GM12878 (cell line): ENCODE results near the gene GADL1. TPM values are rescaled to one million over a fixed set of nuclear protein-coding genes. Genes with fewer than 3 reads are reported as not detected.

Experiments
- ATAC-seq: fragments of 200-7000 bp; cut with Tn5 transposase; 3 replicates; pipeline ENCODE4 v1.9.1; 2020; ENCODE audit warnings: mild to moderate bottlenecking, moderate library complexity
- BruUV-seq: library from RNA; stranded (reverse); fragments of 400-500 nt; replicated peaks from 2 replicates; lab custom pipeline; 2021; lab: Mats Ljungman, UMichigan
- CTCF ChIA-PET: fragments of 300-600 bp; sonication (Branson Sonifier 250); formaldehyde crosslinking; extraction: SDS; loops from one replicate; lab custom pipeline; 2021; ENCODE audit warnings: inconsistent platforms; lab: Yijun Ruan, JAX
- POLR2A ChIA-PET: fragments of 350-600 bp; formaldehyde crosslinking; extraction: SDS; loops from one replicate; lab custom pipeline; 2021; ENCODE audit warnings: inconsistent platforms; lab: Charles Lee
- RAD21 ChIA-PET: fragments of 300-600 bp; sonication (Branson Sonifier 250); formaldehyde crosslinking; loops from one replicate; lab custom pipeline; 2023; ENCODE audit warnings: antibody characterized with exemption; ENCODE audit not compliant: unreplicated experiment; lab: Charles Lee
- SMC1A ChIA-PET: fragments of 300-600 bp; sonication (Branson Sonifier 250); formaldehyde crosslinking; loops from one replicate; lab custom pipeline; 2023; ENCODE audit not compliant: unreplicated experiment, uncharacterized antibody; lab: Charles Lee
- DNase-seq: peaks from one replicate; pipeline ENCODE4 v3.0.0-alpha.2; 2011; ENCODE audit warnings: low read depth, low spot score
- FAIRE-seq: peaks from 3 replicates; lab custom pipeline; 2011; peaks lifted over from hg19 to GRCh38; lab: Jason Lieb, UNC
- H2AFZ ChIP-seq: 2 replicates; pipeline ENCODE4 v1.6.0; 2011; ENCODE audit warnings: low read depth, low read length, control low read depth; ENCODE audit not compliant: control insufficient read depth
- H3K27ac ChIP-seq: 2 replicates; pipeline ENCODE4 v1.5.1; 2011; ENCODE audit warnings: control low read depth; ENCODE audit not compliant: control insufficient read depth, insufficient read depth
- H3K27me3 ChIP-seq, 2 experiments: replicated peaks in 1 of 2; 2 replicates each; pipeline versions ENCODE4 v1.6.0 to v1.6.1; 2011; ENCODE audit warnings: low read length in 1 of 2; ENCODE audit not compliant: control insufficient read depth in 2 of 2, insufficient read depth in 2 of 2
- H3K36me3 ChIP-seq, 2 experiments: 2 replicates each; pipeline ENCODE4 v1.5.1; 2011; ENCODE audit warnings: low read length in 1 of 2; ENCODE audit not compliant: control insufficient read depth in 2 of 2, insufficient read depth in 2 of 2
- H3K4me1 ChIP-seq: 2 replicates; pipeline ENCODE4 v1.6.1; 2011; ENCODE audit warnings: mild to moderate bottlenecking, low read length, moderate library complexity, mixed read lengths; ENCODE audit not compliant: control insufficient read depth, insufficient read depth
- H3K4me2 ChIP-seq: 2 replicates; pipeline ENCODE4 v1.6.0; 2011; ENCODE audit warnings: control low read depth; ENCODE audit not compliant: control insufficient read depth, insufficient read depth
- H3K4me3 ChIP-seq: fragments of 200-600 bp; sonication (generic); 2 replicates; pipeline ENCODE4 v1.5.1; 2016
- H3K79me2 ChIP-seq: 2 replicates; pipeline ENCODE4 v1.6.0; 2011; ENCODE audit warnings: low read length; ENCODE audit not compliant: control insufficient read depth, insufficient read depth
- H3K9ac ChIP-seq: 2 replicates; pipeline ENCODE4 v1.8.0; 2011; ENCODE audit warnings: low read length, control low read depth, mixed read lengths; ENCODE audit not compliant: control insufficient read depth, insufficient read depth
- H3K9me3 ChIP-seq: replicated peaks from 3 replicates; pipeline ENCODE4 v1.5.1; 2011; ENCODE audit warnings: mild to moderate bottlenecking, low read length; ENCODE audit not compliant: control insufficient read depth, insufficient read depth
- H4K20me1 ChIP-seq: 2 replicates; pipeline ENCODE4 v1.6.0; 2011; ENCODE audit not compliant: control insufficient read depth, insufficient read depth
- ATF2 ChIP-seq: IDR thresholded peaks from 2 replicates; pipeline ENCODE4 v1.6.1; 2012; ENCODE audit warnings: low read length, inconsistent platforms
- BMI1 ChIP-seq: fragments of 450-650 bp; IDR thresholded peaks from 2 replicates; pipeline ENCODE4 v1.6.1; 2016; ENCODE audit warnings: mild to moderate bottlenecking, moderate library complexity, borderline replicate concordance
- IKZF1 ChIP-seq: fragments of 450-650 bp; conservative IDR thresholded peaks from 2 replicates; pipeline ENCODE4 v1.6.1; 2017; ENCODE audit warnings: antibody characterized with exemption, mild to moderate bottlenecking
- JUNB ChIP-seq: IDR thresholded peaks from 2 replicates; pipeline ENCODE4 v1.6.1; 2016; ENCODE audit warnings: antibody characterized with exemption, mild to moderate bottlenecking
- MEF2B ChIP-seq: fragments of 450-650 bp; IDR thresholded peaks from 2 replicates; pipeline ENCODE4 v1.6.1; 2018; ENCODE audit warnings: mild to moderate bottlenecking, moderate library complexity; ENCODE audit not compliant: partially characterized antibody, poor library complexity, severe bottlenecking
- RCOR1 ChIP-seq: conservative IDR thresholded peaks from 2 replicates; pipeline ENCODE4 v1.6.1; 2012; ENCODE audit warnings: low read depth, low read length, improper control_type of control experiment
- REST ChIP-seq: IDR thresholded peaks from 2 replicates; pipeline ENCODE4 v1.6.1; 2012; ENCODE audit warnings: mild to moderate bottlenecking, low read depth, low read length
- SP1 ChIP-seq: IDR thresholded peaks from one replicate; pipeline ENCODE4 v1.6.1; 2011; ENCODE audit warnings: low read depth, low read length
- TBL1XR1 ChIP-seq: IDR thresholded peaks from 2 replicates; pipeline ENCODE4 v1.6.1; 2012; ENCODE audit warnings: low read depth, low read length, improper control_type of control experiment
- YBX1 ChIP-seq: fragments of 450-650 bp; IDR thresholded peaks from 2 replicates; pipeline ENCODE4 v1.6.1; 2016; ENCODE audit warnings: antibody characterized with exemption
- WGBS: methylation state at CpG from one replicate; pipeline ENCODE4 v1.1.6; 2016; ENCODE audit warnings: low lambda C conversion rate; ENCODE audit not compliant: insufficient replicate concordance, insufficient coverage; ENCODE audit errors: missing lambda C conversion rate; 5-methylcytosine and 5-hydroxymethylcytosine counted together
- in situ Hi-C: fragments of 300-500 bp; cut with MboI; formaldehyde crosslinking; loops from 9 replicates; pipeline ENCODE4 v1.14.3; 2018; ENCODE audit warnings: mixed read lengths
- intact Hi-C: fragments of 100-400 bp; cut with micrococcal nuclease; formaldehyde crosslinking; loops from one replicate; pipeline ENCODE4 v1.14.2; 2022; ENCODE audit not compliant: unreplicated experiment
- polyA plus RNA-seq, 11 experiments: library from polyadenylated mRNA; depleted of rRNA in 4 of 11; unstranded in 6 of 11; stranded (reverse) in 5 of 11; fragments of >200 nt; fragmentation: Nextera tagmentation in 4 of 11; fragmentation: Illumina TruSeq in 1 of 11; extraction: Ambion mirVana in 4 of 11; extraction: Trizol in 1 of 11; gene quantifications; 1 replicate in 1 of 11; 2 replicates in 10 of 11; pipeline versions ENCODE4 v1.2.1 to v1.2.3, GENCODE V29; 2011 to 2016; ENCODE audit warnings: inconsistent platforms in 2 of 11, missing spikeins in 2 of 11, low read depth in 1 of 11
- total RNA-seq, 4 experiments: library from RNA; depleted of rRNA in 3 of 4; stranded (reverse); fragments of >200 nt in 3 of 4; fragmentation: Illumina TruSeq in 1 of 4; extraction: Trizol in 1 of 4; gene quantifications; 2 replicates each; pipeline versions ENCODE4 v1.2.1 to v1.2.3, GENCODE V29; 2013 to 2021
- TF ChIP-seq, protein P1 (sequence below): fragments of 450-650 bp; IDR thresholded peaks from 2 replicates; pipeline ENCODE4 v1.6.1; 2018; ENCODE audit warnings: borderline replicate concordance, mild to moderate bottlenecking; ENCODE audit not compliant: partially characterized antibody

Gene GADL1
- total and polyA plus RNA-seq, 10 of the 15 experiments (the other 5 are each of a cell fraction or from before 2014, with no cell fraction given) = 0.04 TPM; not detected in 9

- TF ChIP-seq TBL1XR1 (no peak), BMI1 (no peak), IKZF1 (no peak), MEF2B (no peak), RCOR1 (no peak)
Measured at GRCh38 chr3:30756218-30756617, 138.2 kb downstream of the GADL1 start (continued).

GRCh38 chr3:30754426-30754825, 140.0 kb downstream of the GADL1 start:
- ChIA-PET SMC1A (no interaction called here), POLR2A (no interaction called here), CTCF (no interaction called here), RAD21 (no interaction called here)
- intact Hi-C loops (no loop called here), in situ Hi-C loops (no loop called here)
- Histone ChIP-seq H3K4me3 (no peak overlapping the region), H2AFZ (no peak overlapping the region), H3K27me3 (peaks cover 1 to 2% of the 10 kb centered on the region in 2 experiments; a peak in 3 of 4 replicates), H3K27ac (no peak overlapping the region), H3K9me3 (no peaks in the 10 kb centered on the region; the same call in 2 of the 3 replicates), H3K4me1 (peaks cover 4% of the 10 kb centered on the region), H3K79me2 (no peaks in the 10 kb centered on the region), H3K9ac (no peak overlapping the region), H3K36me3 (no peaks in the 10 kb centered on the region), H3K4me2 (no peak overlapping the region), H4K20me1 (no peaks in the 10 kb centered on the region)
- TF ChIP-seq YBX1 = no peak
- TF ChIP-seq, protein P1, sequence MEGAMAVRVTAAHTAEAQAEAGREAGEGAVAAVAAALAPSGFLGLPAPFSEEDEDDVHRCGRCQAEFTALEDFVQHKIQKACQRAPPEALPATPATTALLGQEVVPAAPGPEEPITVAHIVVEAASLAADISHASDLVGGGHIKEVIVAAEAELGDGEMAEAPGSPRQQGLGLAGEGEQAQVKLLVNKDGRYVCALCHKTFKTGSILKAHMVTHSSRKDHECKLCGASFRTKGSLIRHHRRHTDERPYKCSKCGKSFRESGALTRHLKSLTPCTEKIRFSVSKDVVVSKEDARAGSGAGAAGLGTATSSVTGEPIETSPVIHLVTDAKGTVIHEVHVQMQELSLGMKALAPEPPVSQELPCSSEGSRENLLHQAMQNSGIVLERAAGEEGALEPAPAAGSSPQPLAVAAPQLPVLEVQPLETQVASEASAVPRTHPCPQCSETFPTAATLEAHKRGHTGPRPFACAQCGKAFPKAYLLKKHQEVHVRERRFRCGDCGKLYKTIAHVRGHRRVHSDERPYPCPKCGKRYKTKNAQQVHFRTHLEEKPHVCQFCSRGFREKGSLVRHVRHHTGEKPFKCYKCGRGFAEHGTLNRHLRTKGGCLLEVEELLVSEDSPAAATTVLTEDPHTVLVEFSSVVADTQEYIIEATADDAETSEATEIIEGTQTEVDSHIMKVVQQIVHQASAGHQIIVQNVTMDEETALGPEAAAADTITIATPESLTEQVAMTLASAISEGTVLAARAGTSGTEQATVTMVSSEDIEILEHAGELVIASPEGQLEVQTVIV = no peak
- no peak for TF ChIP-seq JUNB
- TF ChIP-seq ATF2 = no peak
- no peak for TF ChIP-seq REST
- TF ChIP-seq SP1 = no peak
- DNase-seq (no peak), ATAC-seq (no peak), FAIRE-seq (no peak)
- 43% methylated on average over 4 of the region's 4 CpGs for WGBS
- BruUV-seq = no TSS peak
